H1 (cell line): ENCODE measurements around the gene SLC48A1. TPM values are rescaled to one million over a fixed set of nuclear protein-coding genes. Genes with fewer than 3 reads are reported as not detected.
A peak's percentile ranks its signal among the peaks of the same experiment; 100 is the strongest.

Experiments
- CTCF ChIA-PET: fragments of 300-600 bp; sonication (Branson Sonifier 250); formaldehyde crosslinking; loops from one replicate; lab custom pipeline; 2021; ENCODE audit not compliant: partially characterized antibody; lab: Charles Lee
- POLR2A ChIA-PET: fragments of 300-600 bp; sonication (Branson Sonifier 250); formaldehyde crosslinking; loops from one replicate; lab custom pipeline; 2021; ENCODE audit warnings: inconsistent platforms; ENCODE audit not compliant: partially characterized antibody; lab: Charles Lee
- DNase-seq, 2 experiments: peaks; one replicate each; pipeline versions ENCODE4 v3.0.0 to v3.0.0-alpha.2; 2010 to 2022; ENCODE audit warnings: low spot score in 2 of 2, low read depth in 1 of 2, mixed read lengths in 1 of 2
- FAIRE-seq: peaks from 2 replicates; lab custom pipeline; 2011; peaks lifted over from hg19 to GRCh38; lab: Jason Lieb, UNC
- H2AFZ ChIP-seq: 2 replicates; pipeline ENCODE4 v1.8.1; 2012; ENCODE audit warnings: low read length, inconsistent platforms
- H2AK5ac ChIP-seq: 2 replicates; pipeline ENCODE4 v1.6.1; 2013; ENCODE audit warnings: low read depth, low read length
- H2BK120ac ChIP-seq: replicated peaks from 2 replicates; pipeline ENCODE3; 2013; ENCODE audit warnings: low read depth, low read length, inconsistent platforms
- H2BK12ac ChIP-seq: 2 replicates; pipeline ENCODE4 v1.6.1; 2013; ENCODE audit warnings: low read depth, low read length
- H2BK15ac ChIP-seq: 2 replicates; pipeline ENCODE4 v1.6.1; 2013; ENCODE audit warnings: low read length
- H2BK20ac ChIP-seq: 2 replicates; pipeline ENCODE4 v1.6.1; 2013; ENCODE audit warnings: low read length
- H2BK5ac ChIP-seq: 2 replicates; pipeline ENCODE4 v1.6.1; 2013; ENCODE audit warnings: low read depth, low read length
- H3K14ac ChIP-seq: 2 replicates; pipeline ENCODE4 v1.6.1; 2013; ENCODE audit warnings: inconsistent platforms; ENCODE audit not compliant: insufficient read length
- H3K18ac ChIP-seq: 2 replicates; pipeline ENCODE4 v1.6.1; 2013; ENCODE audit warnings: low read length; ENCODE audit errors: extremely low read depth
- H3K23ac ChIP-seq: 2 replicates; pipeline ENCODE4 v1.6.1; 2013; ENCODE audit warnings: inconsistent platforms; ENCODE audit not compliant: insufficient read length
- H3K23me2 ChIP-seq: 2 replicates; pipeline ENCODE4 v1.6.1; 2013; ENCODE audit warnings: low read depth, low read length
- H3K27ac ChIP-seq: 2 replicates; pipeline ENCODE4 v1.6.1; 2011; ENCODE audit warnings: low read depth, low read length, inconsistent platforms
- H3K27me3 ChIP-seq, 4 experiments: replicated peaks in 1 of 4; 1 replicate in 1 of 4; 2 replicates in 3 of 4; pipeline versions ENCODE4 v1.6.1 to v1.8.1; 2011 to 2013; ENCODE audit warnings: low read length in 3 of 4, mild to moderate bottlenecking in 3 of 4, inconsistent platforms in 2 of 4, mixed read lengths in 2 of 4, moderate library complexity in 1 of 4; ENCODE audit not compliant: control insufficient read depth in 3 of 4, insufficient read depth in 3 of 4; ENCODE audit errors: extremely low read depth in 1 of 4
- H3K36me3 ChIP-seq, 4 experiments: 2 replicates each; pipeline versions ENCODE4 v1.6.1 to v1.8.1; 2011 to 2013; ENCODE audit warnings: mild to moderate bottlenecking in 4 of 4, low read length in 3 of 4, moderate library complexity in 2 of 4, control low read depth in 1 of 4, inconsistent platforms in 1 of 4; ENCODE audit not compliant: insufficient read depth in 4 of 4, control insufficient read depth in 2 of 4
- H3K4ac ChIP-seq: replicated peaks from 2 replicates; pipeline ENCODE3; 2013; ENCODE audit warnings: low read length, low read depth, mixed read lengths, inconsistent platforms; ENCODE audit not compliant: insufficient read length
- H3K4me1 ChIP-seq, 4 experiments: replicated peaks in 1 of 4; 1 replicate in 1 of 4; 2 replicates in 3 of 4; pipeline versions ENCODE4 v1.6.1 to v1.8.1; 2011 to 2013; ENCODE audit warnings: low read length in 3 of 4, inconsistent platforms in 2 of 4, mixed read lengths in 1 of 4; ENCODE audit not compliant: insufficient read depth in 4 of 4, control insufficient read depth in 3 of 4
- H3K4me2 ChIP-seq, 2 experiments: 2 replicates each; pipeline versions ENCODE4 v1.6.1 to v1.8.1; 2011 to 2013; ENCODE audit warnings: low read depth in 2 of 2, low read length in 2 of 2, control low read depth in 1 of 2, inconsistent platforms in 1 of 2, mild to moderate bottlenecking in 1 of 2; ENCODE audit not compliant: insufficient read depth in 1 of 2
- H3K4me3 ChIP-seq, 4 experiments: fragments of 200-600, 300-600 bp in 1 of 4; sonication (generic), shearing (Covaris generic), sonication (Bioruptor Twin) in 1 of 4; 2 replicates each; pipeline versions ENCODE4 v1.5.1 to v1.8.1; 2011 to 2016; ENCODE audit warnings: low read length in 4 of 4, low read depth in 3 of 4, control low read depth in 2 of 4, inconsistent platforms in 2 of 4, mild to moderate bottlenecking in 2 of 4, mixed read lengths in 1 of 4, moderate library complexity in 1 of 4; ENCODE audit not compliant: insufficient read depth in 2 of 4; ENCODE audit errors: extremely low read depth in 1 of 4
- H3K56ac ChIP-seq: replicated peaks from 2 replicates; pipeline ENCODE3; 2013; ENCODE audit warnings: low read depth, mild to moderate bottlenecking, mixed read lengths, low read length, inconsistent platforms; ENCODE audit not compliant: insufficient read length
- H3K79me1 ChIP-seq: 2 replicates; pipeline ENCODE4 v1.6.1; 2013; ENCODE audit warnings: low read depth, low read length, control low read depth
- H3K79me2 ChIP-seq, 2 experiments: 2 replicates each; pipeline versions ENCODE4 v1.6.1 to v1.8.1; 2012 to 2013; ENCODE audit warnings: low read length in 2 of 2, mild to moderate bottlenecking in 2 of 2, inconsistent platforms in 1 of 2; ENCODE audit not compliant: insufficient read depth in 2 of 2, control insufficient read depth in 1 of 2
- H3K9ac ChIP-seq, 4 experiments: replicated peaks in 1 of 4; 1 replicate in 1 of 4; 2 replicates in 3 of 4; pipeline versions ENCODE4 v1.6.1 to v1.8.1; 2011 to 2013; ENCODE audit warnings: low read depth in 3 of 4, low read length in 3 of 4, control low read depth in 2 of 4, mild to moderate bottlenecking in 2 of 4, moderate library complexity in 2 of 4, inconsistent platforms in 1 of 4; ENCODE audit errors: extremely low read depth in 1 of 4
- H3K9me3 ChIP-seq, 2 experiments: 2 replicates each; pipeline versions ENCODE4 v1.6.1 to v1.8.1; 2012 to 2013; ENCODE audit warnings: mild to moderate bottlenecking in 2 of 2, moderate library complexity in 2 of 2, control low read depth in 1 of 2, inconsistent platforms in 1 of 2, low read depth in 1 of 2, low read length in 1 of 2, mixed read lengths in 1 of 2; ENCODE audit not compliant: insufficient read depth in 2 of 2
- H4K20me1 ChIP-seq, 2 experiments: replicated peaks in 1 of 2; 2 replicates each; pipeline versions ENCODE3 to v1.8.1; 2011 to 2013; ENCODE audit warnings: inconsistent platforms in 2 of 2, low read length in 2 of 2, mild to moderate bottlenecking in 1 of 2; ENCODE audit not compliant: insufficient read depth in 2 of 2, control insufficient read depth in 1 of 2
- H4K5ac ChIP-seq: 2 replicates; pipeline ENCODE4 v1.6.1; 2013; ENCODE audit warnings: low read length, low read depth, mixed read lengths, inconsistent platforms; ENCODE audit not compliant: insufficient read length
- H4K8ac ChIP-seq: 2 replicates; pipeline ENCODE4 v1.8.0; 2013; ENCODE audit warnings: mild to moderate bottlenecking, moderate library complexity, low read length, inconsistent platforms; ENCODE audit not compliant: insufficient read depth; ENCODE audit errors: extremely low read depth
- H4K91ac ChIP-seq: replicated peaks from 2 replicates; pipeline ENCODE3; 2013; ENCODE audit warnings: low read length, mixed read lengths, inconsistent platforms; ENCODE audit not compliant: insufficient read length
- ASH2L ChIP-seq: fragments of 200-600, 300-600 bp; sonication (generic); IDR thresholded peaks from one replicate; pipeline ENCODE4 v1.7.1; 2017; ENCODE audit warnings: low read length
- BCL11A ChIP-seq, 2 experiments: IDR thresholded peaks; one replicate each; pipeline ENCODE4 v1.6.1; 2011; ENCODE audit warnings: low read depth in 2 of 2, low read length in 2 of 2, mild to moderate bottlenecking in 2 of 2
- CBX8 ChIP-seq: fragments of 300-800, 300-1000 bp; sonication (generic); IDR thresholded peaks from 2 replicates; pipeline ENCODE4 v1.7.1; 2016; ENCODE audit warnings: low read depth, low read length, borderline replicate concordance
- CTBP2 ChIP-seq: IDR thresholded peaks from 2 replicates; pipeline ENCODE4 v1.7.0; 2011; ENCODE audit warnings: borderline replicate concordance, mild to moderate bottlenecking, moderate library complexity, mixed read lengths, low read length; ENCODE audit not compliant: insufficient read depth, insufficient read length
- KDM1A ChIP-seq: fragments of 200-600, 300-600 bp; sonication (generic); IDR thresholded peaks from 2 replicates; pipeline ENCODE4 v1.7.1; 2016; ENCODE audit warnings: mild to moderate bottlenecking, low read length, borderline replicate concordance
- POLR2AphosphoS5 ChIP-seq: IDR thresholded peaks from 2 replicates; pipeline ENCODE4 v1.6.1; 2011; ENCODE audit warnings: low read depth, low read length
- RAD21 ChIP-seq, 2 experiments: IDR thresholded peaks in 1 of 2; conservative IDR thresholded peaks in 1 of 2; 2 replicates each; pipeline ENCODE4 v1.6.1; 2011; ENCODE audit warnings: low read depth in 2 of 2, low read length in 2 of 2, improper control_type of control experiment in 1 of 2, inconsistent platforms in 1 of 2, mild to moderate bottlenecking in 1 of 2, moderate library complexity in 1 of 2
- RBBP5 ChIP-seq: IDR thresholded peaks from 2 replicates; pipeline ENCODE4 v1.7.1; 2012; ENCODE audit warnings: low read depth, mild to moderate bottlenecking, inconsistent platforms, low read length, moderate library complexity, borderline replicate concordance
- SIRT6 ChIP-seq: IDR thresholded peaks from one replicate; pipeline ENCODE4 v1.7.1; 2012; ENCODE audit warnings: low read length, inconsistent platforms
- TAF1 ChIP-seq: IDR thresholded peaks from 2 replicates; pipeline ENCODE4 v1.6.1; 2011; ENCODE audit warnings: mild to moderate bottlenecking, low read depth, low read length
- YY1 ChIP-seq: IDR thresholded peaks from 2 replicates; pipeline ENCODE4 v1.6.1; 2011; ENCODE audit warnings: low read depth, mild to moderate bottlenecking, low read length
- WGBS, 2 experiments: shearing (Covaris generic) in 1 of 2; methylation state at CpG; one replicate each; pipeline versions ENCODE4 v1.1.6 to v1.1.7; 2013 to 2015; ENCODE audit warnings: low lambda C conversion rate in 2 of 2, mixed read lengths in 2 of 2, inconsistent platforms in 1 of 2, low coverage in 1 of 2, missing lambda C conversion rate in 1 of 2; ENCODE audit not compliant: insufficient replicate concordance in 2 of 2, insufficient coverage in 1 of 2, insufficient read length in 1 of 2; ENCODE audit errors: extremely low coverage in 1 of 2, missing lambda C conversion rate in 1 of 2; 5-methylcytosine and 5-hydroxymethylcytosine counted together
- polyA plus RNA-seq, 7 experiments: library from polyadenylated mRNA; depleted of rRNA in 3 of 7; stranded (reverse) in 5 of 7; unstranded in 2 of 7; fragments of >200 nt in 5 of 7; fragments of 200-250 nt in 2 of 7; gene quantifications; 1 replicate in 5 of 7; 2 replicates in 1 of 7; 4 replicates in 1 of 7; pipeline versions ENCODE4 v1.2.1 to v1.2.3, GENCODE V29; 2011 to 2013; ENCODE audit warnings: missing spikeins in 2 of 7, mixed read lengths in 2 of 7
- total RNA-seq: library from RNA; stranded (reverse); fragmentation: NEBNext Ultra II Directional; extraction: Animal tissue kit (Norgen Biotek cat#: 25700); gene quantifications from 2 replicates; pipeline ENCODE4 v1.2.1, GENCODE V29; 2021
- TF ChIP-seq, protein P1 (sequence below): IDR thresholded peaks from 2 replicates; pipeline ENCODE4 v1.6.1; 2012; ENCODE audit warnings: low read length, inconsistent platforms

Gene SLC48A1
- total and polyA plus RNA-seq, 2 of the 8 experiments (the other 6 are each of a cell fraction or from before 2014, with no cell fraction given): 9.5 to 14.1 TPM

DNA sequence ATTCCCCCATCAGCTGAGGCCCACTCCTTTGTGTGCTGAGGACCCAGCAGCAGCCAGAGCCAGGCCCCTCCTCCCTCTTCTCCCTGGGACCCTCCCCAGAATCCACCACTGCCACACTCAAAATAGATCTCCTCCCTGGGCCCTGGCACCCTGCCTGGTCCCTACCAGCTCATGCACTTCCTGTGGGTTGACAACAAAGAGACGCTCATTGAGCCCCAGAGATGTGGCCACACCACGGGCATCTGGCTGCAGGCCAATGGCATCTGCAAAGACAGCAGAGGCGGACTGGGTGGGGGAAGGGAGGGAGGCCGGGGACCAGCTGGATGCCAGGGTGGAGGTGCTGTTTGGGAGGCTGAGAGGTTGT is 31.7 kb upstream of the SLC48A1 start:
- Histone ChIP-seq H3K18ac (no peak overlapping the region), H3K14ac (no peak overlapping the region), H2AFZ (no peak overlapping the region), H3K4me3 (no peak overlapping the region), H3K23ac (no peak overlapping the region), H2BK120ac (no peak overlapping the region), H3K9me3 (no peaks in the 10 kb centered on the region), H3K27ac (no peak overlapping the region), H2BK20ac (no peak overlapping the region), H3K79me2 (no peaks in the 10 kb centered on the region), H4K20me1 (no peaks in the 10 kb centered on the region), H4K5ac (no peak overlapping the region), H3K79me1 (no peaks in the 10 kb centered on the region), H2AK5ac (no peak overlapping the region), H3K27me3 (no peaks in the 10 kb centered on the region), H3K4me2 (0 out of 4 replicates have a peak overlapping the region, but pooled peaks of 1 of the 2 experiments have one; percentile 4), H3K56ac (no peak overlapping the region), H4K91ac (no peak overlapping the region), H4K8ac (peak overlapping the region; percentile 62; the same call in 1 of the 2 replicates), H2BK15ac (no peak overlapping the region), H3K4ac (no peak overlapping the region), H3K36me3 (no peaks in the 10 kb centered on the region), H3K9ac (no peak overlapping the region), H3K23me2 (no peaks in the 10 kb centered on the region; the same call in 1 of the 2 replicates), H2BK12ac (no peak overlapping the region), H2BK5ac (no peak overlapping the region), H3K4me1 (peaks cover 0 to 10% (median 2%) of the 10 kb centered on the region in 4 experiments; a peak in 4 of 7 replicates)
- CTCF ChIA-PET: interaction anchor here (0.6 to 64.6 kb wide), 23 partner anchors 6 to 420 kb away, joined by 3 to 2442 read pairs (median 8); partner anchors contain the start of genes ENDOU, HDAC7, RAPGEF3 and SLC48A1
- FAIRE-seq: no peak
- no peak for DNase-seq
- WGBS, 2 experiments: 79% methylated on average over 4 of the region's 4 CpGs; no CpG with 5 or more reads in 1 of the 2 experiments
- POLR2A ChIA-PET: interaction anchor here (0.8 to 7.4 kb wide), 11 partner anchors 10 to 40 kb away, joined by 3 to 79 read pairs (median 5); partner anchors contain the start of gene SLC48A1
- TF ChIP-seq ASH2L (no peak), CTBP2 (no peak), RAD21 (IDR thresholded peaks at IDR 0.05 in 1 of 2, conservative IDR thresholded peaks at IDR 0.05 in 1 of 2; ENCODE audit: low read depth in 2 of 2, low read length in 2 of 2) (no peak), CBX8 (no peak), RBBP5 (no peak), SIRT6 (no peak), BCL11A (IDR thresholded peaks at IDR 0.05; ENCODE audit: low read depth in 2 of 2, low read length in 2 of 2) (no peak), KDM1A (no peak), POLR2AphosphoS5 (no peak), YY1 (no peak), TAF1 (no peak)
- TF ChIP-seq, protein P1, sequence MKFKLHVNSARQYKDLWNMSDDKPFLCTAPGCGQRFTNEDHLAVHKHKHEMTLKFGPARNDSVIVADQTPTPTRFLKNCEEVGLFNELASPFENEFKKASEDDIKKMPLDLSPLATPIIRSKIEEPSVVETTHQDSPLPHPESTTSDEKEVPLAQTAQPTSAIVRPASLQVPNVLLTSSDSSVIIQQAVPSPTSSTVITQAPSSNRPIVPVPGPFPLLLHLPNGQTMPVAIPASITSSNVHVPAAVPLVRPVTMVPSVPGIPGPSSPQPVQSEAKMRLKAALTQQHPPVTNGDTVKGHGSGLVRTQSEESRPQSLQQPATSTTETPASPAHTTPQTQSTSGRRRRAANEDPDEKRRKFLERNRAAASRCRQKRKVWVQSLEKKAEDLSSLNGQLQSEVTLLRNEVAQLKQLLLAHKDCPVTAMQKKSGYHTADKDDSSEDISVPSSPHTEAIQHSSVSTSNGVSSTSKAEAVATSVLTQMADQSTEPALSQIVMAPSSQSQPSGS: no peak
